Spleen (tissue), 11 donors: ENCODE results near the gene ZCCHC9. TPM values are rescaled to one million over a fixed set of nuclear protein-coding genes. Genes with fewer than 3 reads are reported as not detected.

ENCODE experiments used
- DNase-seq: peaks from one replicate; pipeline ENCODE4 v3.0.0-alpha.2; 2020
- H3K27ac ChIP-seq, 8 donors: fragments of 200-600 bp; sonication (generic) in 7 of 8; 1 replicate in 4 of 8; 2 replicates in 4 of 8; pipeline versions ENCODE4 v1.5.0 to v1.8.0; 2016 to 2021; ENCODE audit warnings: inconsistent platforms in 4 of 8, mild to moderate bottlenecking in 4 of 8, moderate library complexity in 1 of 8
- H3K27me3 ChIP-seq, 7 donors: fragments of 200-600 bp; sonication (generic) in 6 of 7; replicated peaks in 1 of 7; 1 replicate in 4 of 7; 2 replicates in 3 of 7; pipeline versions ENCODE4 v1.5.0 to v1.8.0; 2016 to 2021; ENCODE audit warnings: inconsistent platforms in 3 of 7, mild to moderate bottlenecking in 1 of 7
- H3K36me3 ChIP-seq, 6 donors: fragments of 200-600 bp; sonication (generic) in 5 of 6; 1 replicate in 4 of 6; 2 replicates in 2 of 6; pipeline versions ENCODE4 v1.5.0 to v1.8.0; 2016 to 2021; ENCODE audit warnings: inconsistent platforms in 2 of 6
- H3K4me1 ChIP-seq, 6 donors: fragments of 200-600 bp; sonication (generic) in 5 of 6; 1 replicate in 3 of 6; 2 replicates in 3 of 6; pipeline versions ENCODE4 v1.5.0 to v1.8.0; 2016 to 2021; ENCODE audit warnings: inconsistent platforms in 3 of 6
- H3K4me3 ChIP-seq, 8 donors: fragments of 200-600 bp; sonication (generic) in 7 of 8; 1 replicate in 4 of 8; 2 replicates in 4 of 8; pipeline versions ENCODE4 v1.5.0 to v1.8.0; 2016 to 2021; ENCODE audit warnings: inconsistent platforms in 4 of 8, mild to moderate bottlenecking in 4 of 8, moderate library complexity in 2 of 8
- H3K9me3 ChIP-seq, 8 donors: fragments of 200-600 bp; sonication (generic) in 7 of 8; 1 replicate in 4 of 8; 2 replicates in 4 of 8; pipeline versions ENCODE4 v1.5.0 to v1.8.0; 2016 to 2021; ENCODE audit warnings: inconsistent platforms in 4 of 8
- CTCF ChIP-seq, 11 experiments: fragments of 200-600 bp in 7 of 11; fragments of 450-650 bp in 4 of 11; sonication (generic) in 4 of 11; IDR thresholded peaks in 8 of 11; conservative IDR thresholded peaks in 3 of 11; 1 replicate in 7 of 11; 2 replicates in 4 of 11; pipeline versions ENCODE4 v1.4.0 to v1.8.0; 2016 to 2021; ENCODE audit warnings: antibody characterized with exemption in 11 of 11, inconsistent platforms in 4 of 11, mild to moderate bottlenecking in 1 of 11
- POLR2A ChIP-seq, 3 donors: fragments of 450-650 bp; IDR thresholded peaks; one replicate each; pipeline ENCODE4 v1.5.1; 2017; ENCODE audit warnings: antibody characterized with exemption in 3 of 3, mild to moderate bottlenecking in 1 of 3
- POLR2AphosphoS5 ChIP-seq, 3 donors: sonication (generic); formaldehyde crosslinking; IDR thresholded peaks; one replicate each; pipeline ENCODE4 v1.5.1; 2017; ENCODE audit warnings: antibody characterized with exemption in 3 of 3
- WGBS, 5 donors: extraction: QIAGEN DNeasy Blood & Tissue Kit in 3 of 5; methylation state at CpG; one replicate each; pipeline versions ENCODE4 v1.1.5 to v1.1.7; 2013 to 2018; 5-methylcytosine and 5-hydroxymethylcytosine counted together
- intact Hi-C: fragments of 100-400 bp; cut with DNase I; formaldehyde crosslinking; loops from one replicate; pipeline ENCODE4 v1.15.0; 2023; ENCODE audit warnings: low total_unique reads
- polyA plus RNA-seq, 3 donors: library from polyadenylated mRNA; stranded (reverse); fragments of 200-250 nt; gene quantifications; one replicate each; pipeline ENCODE4 v1.2.1, GENCODE V29; 2013
- total RNA-seq, 7 donors: library from RNA; depleted of rRNA in 3 of 7; stranded (reverse); fragments of >200 nt in 3 of 7; fragmentation: NEBNext Ultra II Directional in 4 of 7; extraction: Animal tissue kit (Norgen Biotek cat#: 25700) in 4 of 7; gene quantifications; one replicate each; pipeline versions ENCODE4 v1.1.0 to v1.2.1, GENCODE V29; 2016 to 2021
- donor health status: healthy with polysubstance abuse.
- donor health status: DM: no; HTN: no; CAD: no; lungs with moderate emphysema.
- donor health status: DM: no; HTN: no; CAD: no.
- donor health status: Bipolar disorder and iron deficiency.
- donor health status: healthy.
- donor health status: DM: no; HTN: no; CAD: no.
- donor health status: DM: yes; HTN: yes; CAD: no.

ZCCHC9 gene
- total and polyA plus RNA-seq, 10 donors = 16.1 to 28.3 (median 22.3) TPM

GRCh38 chr5:81345411-81346003, 44.1 kb downstream of the ZCCHC9 start:
- TF ChIP-seq CTCF (IDR thresholded peaks at IDR 0.05 in 8 of 11, conservative IDR thresholded peaks at IDR 0.05 in 3 of 11) (no peak), POLR2AphosphoS5 (IDR thresholded peaks at IDR 0.05) (no peak)
- Histone ChIP-seq H3K27me3 (no peaks in the 10 kb centered on the region), H3K4me3 (no peak overlapping the region), H3K36me3 (no peaks in the 10 kb centered on the region), H3K4me1 (no peaks in the 10 kb centered on the region), H3K9me3 (no peaks in the 10 kb centered on the region), H3K27ac (no peak overlapping the region)
- intact Hi-C loops = no loop called here
- no peak for DNase-seq
- 88 to 96% (median 92%) methylated on average over 5 of the region's 5 CpGs for WGBS, 5 donors

DNA sequence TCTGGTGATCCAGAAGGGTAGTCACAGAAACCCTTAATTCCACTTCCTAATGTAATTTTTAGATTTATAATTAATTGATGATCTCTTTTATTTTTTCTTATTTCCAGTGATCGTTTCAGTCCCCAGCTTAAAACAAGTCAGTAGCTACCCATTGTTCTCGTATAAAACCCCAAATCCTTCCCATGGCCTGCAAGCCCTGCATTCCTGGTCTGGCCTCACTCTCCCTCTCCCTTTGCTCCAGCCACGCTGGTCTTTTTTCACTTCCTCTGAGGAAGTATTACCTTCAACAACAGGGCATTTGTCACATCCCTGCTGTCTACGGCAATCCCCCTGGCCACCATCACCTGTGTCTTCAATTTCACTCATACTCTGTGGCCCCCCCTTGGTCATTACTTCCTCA, 47.8 kb downstream of the ZCCHC9 start:
- no peak for TF ChIP-seq POLR2AphosphoS5 (IDR thresholded peaks at IDR 0.05)
- H3K9me3 ChIP-seq = no peaks in the 10 kb centered on the region
- no peaks in the 10 kb centered on the region for H3K4me1 ChIP-seq
- no peaks in the 10 kb centered on the region for H3K36me3 ChIP-seq
- no peak for DNase-seq
- no peak overlapping the region for H3K27ac ChIP-seq
- no peaks in the 10 kb centered on the region for H3K27me3 ChIP-seq
- intact Hi-C loops = no loop called here
- no peak overlapping the region for H3K4me3 ChIP-seq
- WGBS, 5 donors = 59 to 76% (median 66%) methylated on average over 4 of the region's 4 CpGs

- Histone ChIP-seq H3K36me3 (no peaks in the 10 kb centered on the region), H3K27ac (no peak overlapping the region), H3K4me1 (no peaks in the 10 kb centered on the region), H3K4me3 (no peak overlapping the region), H3K9me3 (no peaks in the 10 kb centered on the region), H3K27me3 (no peaks in the 10 kb centered on the region)
- no peak for TF ChIP-seq POLR2A (IDR thresholded peaks at IDR 0.05)
- no peak for TF ChIP-seq CTCF (IDR thresholded peaks at IDR 0.05 in 8 of 11, conservative IDR thresholded peaks at IDR 0.05 in 3 of 11)
- no peak for TF ChIP-seq POLR2AphosphoS5 (IDR thresholded peaks at IDR 0.05)
- intact Hi-C loops = no loop called here
- no peak for DNase-seq
Observed at GRCh38 chr5:81350507-81350906, 49.1 kb downstream of the ZCCHC9 start.

DNA sequence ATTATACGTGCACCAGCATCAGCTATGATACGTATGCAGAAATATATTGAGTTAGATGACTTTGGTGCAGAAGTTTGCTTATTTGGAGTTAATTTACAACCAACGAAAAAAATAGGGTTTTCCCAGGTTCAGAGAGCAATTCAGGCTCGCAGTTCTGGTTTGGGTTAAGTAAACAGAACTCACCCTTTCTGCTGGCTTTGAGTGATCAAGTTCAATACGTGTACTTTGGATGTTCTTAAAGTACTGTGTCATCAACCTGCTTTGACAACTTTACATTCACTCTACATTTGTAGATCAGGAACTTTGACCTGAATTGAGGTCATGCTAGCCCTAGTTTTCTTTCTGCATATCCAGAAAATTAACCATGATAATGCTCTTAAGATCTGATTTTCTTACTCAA, 51.8 kb downstream of the ZCCHC9 start:
- TF ChIP-seq POLR2A (IDR thresholded peaks at IDR 0.05) (no peak), POLR2AphosphoS5 (IDR thresholded peaks at IDR 0.05) (no peak), CTCF (IDR thresholded peaks at IDR 0.05 in 8 of 11, conservative IDR thresholded peaks at IDR 0.05 in 3 of 11) (no peak)
- intact Hi-C loops = no loop called here
- no peak overlapping the region for H3K27ac ChIP-seq
- no peak for DNase-seq
- H3K27me3 ChIP-seq = no peaks in the 10 kb centered on the region
- 71 to 87% (median 77%) methylated on average over 5 of the region's 5 CpGs for WGBS, 5 donors
- no peaks in the 10 kb centered on the region for H3K36me3 ChIP-seq
- H3K4me3 ChIP-seq = no peak overlapping the region
- H3K4me1 ChIP-seq = no peaks in the 10 kb centered on the region
- no peaks in the 10 kb centered on the region for H3K9me3 ChIP-seq

- Histone ChIP-seq H3K36me3 (no peaks in the 10 kb centered on the region), H3K4me1 (no peaks in the 10 kb centered on the region), H3K4me3 (no peak overlapping the region), H3K27ac (no peak overlapping the region), H3K9me3 (no peaks in the 10 kb centered on the region), H3K27me3 (peaks cover 0 to 2% (median 0%) of the 10 kb centered on the region in 7 donors)
- 76 to 83% (median 81%) methylated on average over 2 of the region's 2 CpGs for WGBS, 5 donors
- TF ChIP-seq POLR2A (IDR thresholded peaks at IDR 0.05) = no peak
- TF ChIP-seq CTCF (IDR thresholded peaks at IDR 0.05 in 8 of 11, conservative IDR thresholded peaks at IDR 0.05 in 3 of 11) = no peak
- no peak for TF ChIP-seq POLR2AphosphoS5 (IDR thresholded peaks at IDR 0.05)
- no peak for DNase-seq
- intact Hi-C loops = no loop called here
Observed at GRCh38 chr5:81354093-81354492, 52.7 kb downstream of the ZCCHC9 start.
